Liver (tissue), 9 donors: ENCODE data around the gene TYRP1. TPM values are rescaled to one million over a fixed set of nuclear protein-coding genes. Genes with fewer than 3 reads are reported as not detected.

Source experiments
- DNase-seq: peaks from one replicate; pipeline ENCODE4 v3.0.0-alpha.2; 2017; ENCODE audit warnings: low spot score
- H3K27ac ChIP-seq, 2 donors: one replicate each; pipeline ENCODE4 v1.7.0; 2013; ENCODE audit warnings: inconsistent platforms in 2 of 2, low read length in 2 of 2, control low read depth in 1 of 2, low read depth in 1 of 2, mild to moderate bottlenecking in 1 of 2
- H3K27me3 ChIP-seq, 4 donors: one replicate each; pipeline versions ENCODE4 v1.6.1 to v1.7.0; 2013; ENCODE audit warnings: low read length in 3 of 4, inconsistent platforms in 1 of 4, mild to moderate bottlenecking in 1 of 4, moderate library complexity in 1 of 4; ENCODE audit not compliant: control insufficient read depth in 4 of 4, insufficient read depth in 4 of 4
- H3K36me3 ChIP-seq, 4 donors: one replicate each; pipeline versions ENCODE4 v1.6.1 to v1.7.0; 2013; ENCODE audit warnings: low read length in 3 of 4, mild to moderate bottlenecking in 3 of 4, low read depth in 1 of 4, moderate library complexity in 1 of 4; ENCODE audit not compliant: control insufficient read depth in 4 of 4, insufficient read depth in 3 of 4
- H3K4me1 ChIP-seq, 4 donors: one replicate each; pipeline versions ENCODE4 v1.6.1 to v1.7.0; 2013; ENCODE audit warnings: low read length in 3 of 4, mild to moderate bottlenecking in 3 of 4, moderate library complexity in 1 of 4; ENCODE audit not compliant: control insufficient read depth in 4 of 4, insufficient read depth in 4 of 4
- H3K4me3 ChIP-seq, 3 donors: one replicate each; pipeline versions ENCODE4 v1.6.1 to v1.7.0; 2013; ENCODE audit warnings: low read length in 3 of 3, control low read depth in 1 of 3, low read depth in 1 of 3, mild to moderate bottlenecking in 1 of 3
- H3K9ac ChIP-seq, 2 donors: one replicate each; pipeline ENCODE4 v1.7.0; 2013; ENCODE audit warnings: low read length in 2 of 2, mild to moderate bottlenecking in 2 of 2, moderate library complexity in 2 of 2, control low read depth in 1 of 2, low read depth in 1 of 2
- H3K9me3 ChIP-seq, 4 donors: one replicate each; pipeline versions ENCODE4 v1.6.1 to v1.7.0; 2013; ENCODE audit warnings: low read length in 3 of 4; ENCODE audit not compliant: control insufficient read depth in 4 of 4
- FOXA2 ChIP-seq: IDR thresholded peaks from 2 replicates; pipeline ENCODE4 v1.6.1; 2016; ENCODE audit warnings: antibody characterized with exemption
- GABPA ChIP-seq, 2 donors: IDR thresholded peaks in 1 of 2; conservative IDR thresholded peaks in 1 of 2; 2 replicates each; pipeline ENCODE4 v1.6.1; 2016; ENCODE audit warnings: antibody characterized with exemption in 2 of 2, mild to moderate bottlenecking in 1 of 2, moderate library complexity in 1 of 2
- HNF4A ChIP-seq, 2 donors: conservative IDR thresholded peaks; 2 replicates each; pipeline ENCODE4 v1.6.1; 2016; ENCODE audit warnings: antibody characterized with exemption in 2 of 2, mild to moderate bottlenecking in 2 of 2
- MAX ChIP-seq: IDR thresholded peaks from 2 replicates; pipeline ENCODE4 v1.6.1; 2016; ENCODE audit warnings: antibody characterized with exemption
- RAD21 ChIP-seq, 2 donors: IDR thresholded peaks; 2 replicates each; pipeline ENCODE4 v1.6.1; 2016; ENCODE audit warnings: antibody characterized with exemption in 2 of 2, mild to moderate bottlenecking in 2 of 2
- RXRA ChIP-seq, 2 donors: IDR thresholded peaks; 2 replicates each; pipeline ENCODE4 v1.6.1; 2017 to 2018; ENCODE audit warnings: antibody characterized with exemption in 2 of 2, mild to moderate bottlenecking in 1 of 2
- SP1 ChIP-seq: IDR thresholded peaks from 2 replicates; pipeline ENCODE4 v1.6.1; 2018; ENCODE audit warnings: antibody characterized with exemption, mild to moderate bottlenecking
- TAF1 ChIP-seq: conservative IDR thresholded peaks from 2 replicates; pipeline ENCODE4 v1.6.1; 2016; ENCODE audit warnings: antibody characterized with exemption, mild to moderate bottlenecking
- YY1 ChIP-seq: IDR thresholded peaks from 2 replicates; pipeline ENCODE4 v1.6.1; 2016; ENCODE audit warnings: antibody characterized with exemption, mild to moderate bottlenecking
- WGBS: extraction: QIAGEN DNeasy Blood & Tissue Kit; methylation state at CpG from one replicate; pipeline ENCODE4 v1.1.7; 2013; 5-methylcytosine and 5-hydroxymethylcytosine counted together
- polyA plus RNA-seq, 2 donors: library from polyadenylated mRNA; stranded (reverse) in 1 of 2; unstranded in 1 of 2; fragments of 200-250 nt in 1 of 2; fragments of >200 nt in 1 of 2; fragmentation: Nextera tagmentation in 1 of 2; extraction: Ambion mirVana in 1 of 2; gene quantifications; one replicate each; pipeline versions ENCODE4 v1.2.1 to v1.2.3, GENCODE V29; 2013 to 2015
- total RNA-seq, 2 donors: library from RNA; depleted of rRNA; stranded (reverse); fragments of >200 nt; gene quantifications; one replicate each; pipeline ENCODE4 v1.2.3, GENCODE V29; 2014
- TF ChIP-seq, protein P1 (sequence below): fragments of 150-350 bp; IDR thresholded peaks from 2 replicates; pipeline ENCODE4 v1.5.1; 2017; ENCODE audit warnings: improper control_type of control experiment, low read depth, low read length; ENCODE audit not compliant: missing input control
- donor health status: healthy.
- donor health status: healthy.
- donor health status: healthy.
- donor health status: healthy.
- donor health status: healthy.

TYRP1 gene
- total and polyA plus RNA-seq, 4 donors = 0.17 TPM; not detected in 3

GRCh38 chr9:12748954-12749353 is 55.8 kb downstream of the TYRP1 start:
- no peak overlapping the region for H3K27ac ChIP-seq
- H3K4me1 ChIP-seq = no peaks in the 10 kb centered on the region
- no peaks in the 10 kb centered on the region for H3K27me3 ChIP-seq
- H3K9me3 ChIP-seq = no peaks in the 10 kb centered on the region
- no peak overlapping the region for H3K9ac ChIP-seq
- TF ChIP-seq YY1 (no peak), MAX (no peak), TAF1 (no peak), RAD21 (IDR thresholded peaks at IDR 0.05) (no peak)
- DNase-seq = no peak
- no peak overlapping the region for H3K4me3 ChIP-seq
- no peaks in the 10 kb centered on the region for H3K36me3 ChIP-seq

DNA sequence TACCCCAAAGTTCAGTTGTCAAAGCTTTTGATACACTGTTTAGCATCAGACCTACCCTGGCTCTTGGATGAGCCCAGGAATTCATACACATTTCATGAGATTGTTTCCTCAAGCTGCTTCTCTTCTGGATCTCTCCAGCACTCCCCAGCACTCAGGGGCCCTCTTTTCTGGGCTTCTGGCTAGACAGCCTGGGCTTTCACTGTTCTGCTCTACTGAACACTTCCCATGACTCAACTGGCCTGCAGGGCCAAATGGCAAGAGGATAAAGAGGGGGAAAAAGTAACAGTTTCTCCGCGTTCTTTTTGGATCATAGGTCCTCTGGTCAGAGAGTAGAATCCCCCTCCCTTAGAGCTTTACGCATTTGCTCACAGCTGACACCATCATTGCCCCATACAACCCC is 60.7 kb downstream of the TYRP1 start:
- no peaks in the 10 kb centered on the region for H3K27me3 ChIP-seq
- WGBS = 85% methylated on average over 3 of the region's 3 CpGs
- TF ChIP-seq GABPA (IDR thresholded peaks at IDR 0.05 in 1 of 2, conservative IDR thresholded peaks at IDR 0.05 in 1 of 2) (no peak), SP1 (no peak), FOXA2 (no peak), TAF1 (no peak)
- TF ChIP-seq, protein P1, sequence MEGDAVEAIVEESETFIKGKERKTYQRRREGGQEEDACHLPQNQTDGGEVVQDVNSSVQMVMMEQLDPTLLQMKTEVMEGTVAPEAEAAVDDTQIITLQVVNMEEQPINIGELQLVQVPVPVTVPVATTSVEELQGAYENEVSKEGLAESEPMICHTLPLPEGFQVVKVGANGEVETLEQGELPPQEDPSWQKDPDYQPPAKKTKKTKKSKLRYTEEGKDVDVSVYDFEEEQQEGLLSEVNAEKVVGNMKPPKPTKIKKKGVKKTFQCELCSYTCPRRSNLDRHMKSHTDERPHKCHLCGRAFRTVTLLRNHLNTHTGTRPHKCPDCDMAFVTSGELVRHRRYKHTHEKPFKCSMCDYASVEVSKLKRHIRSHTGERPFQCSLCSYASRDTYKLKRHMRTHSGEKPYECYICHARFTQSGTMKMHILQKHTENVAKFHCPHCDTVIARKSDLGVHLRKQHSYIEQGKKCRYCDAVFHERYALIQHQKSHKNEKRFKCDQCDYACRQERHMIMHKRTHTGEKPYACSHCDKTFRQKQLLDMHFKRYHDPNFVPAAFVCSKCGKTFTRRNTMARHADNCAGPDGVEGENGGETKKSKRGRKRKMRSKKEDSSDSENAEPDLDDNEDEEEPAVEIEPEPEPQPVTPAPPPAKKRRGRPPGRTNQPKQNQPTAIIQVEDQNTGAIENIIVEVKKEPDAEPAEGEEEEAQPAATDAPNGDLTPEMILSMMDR = no peak

DNA sequence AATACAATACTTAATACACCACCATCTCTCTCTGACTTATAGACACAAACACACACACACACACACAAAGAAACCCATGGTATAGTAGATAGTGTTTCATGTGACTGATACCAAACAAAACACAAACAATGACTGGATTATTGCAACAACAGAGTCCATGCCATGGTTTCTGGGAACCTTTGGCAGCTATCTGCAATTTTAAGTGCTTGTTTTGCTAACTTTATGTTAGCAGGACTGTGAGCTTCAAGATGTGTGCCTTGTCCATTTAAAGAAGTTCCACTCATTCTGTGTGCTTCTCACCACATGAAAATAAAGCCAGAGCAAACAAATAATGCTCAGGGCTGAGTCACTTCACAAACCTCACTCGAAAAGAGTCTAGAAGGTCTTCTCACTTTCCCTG is 66.6 kb downstream of the TYRP1 start:
- Histone ChIP-seq H3K9ac (no peak overlapping the region), H3K36me3 (no peaks in the 10 kb centered on the region), H3K4me3 (no peak overlapping the region), H3K4me1 (no peaks in the 10 kb centered on the region), H3K27ac (no peak overlapping the region), H3K27me3 (no peaks in the 10 kb centered on the region), H3K9me3 (no peaks in the 10 kb centered on the region)
- DNase-seq = no peak
- no peak for TF ChIP-seq RXRA (IDR thresholded peaks at IDR 0.05)
- TF ChIP-seq HNF4A (conservative IDR thresholded peaks at IDR 0.05) = peak; percentile 19 to 22
- WGBS = 80% methylated on average over 1 of the region's 1 CpG

More for the DNA sequence above, 60.7 kb downstream of the TYRP1 start:
- no peak overlapping the region for H3K9ac ChIP-seq
- no peaks in the 10 kb centered on the region for H3K4me1 ChIP-seq
- no peaks in the 10 kb centered on the region for H3K9me3 ChIP-seq
- DNase-seq = no peak
- H3K27ac ChIP-seq = no peak overlapping the region
- H3K4me3 ChIP-seq = no peak overlapping the region
- no peaks in the 10 kb centered on the region for H3K36me3 ChIP-seq

Other genes starting within 250 kb of the TYRP1 start
- gene LURAP1L, start 81.6 kb downstream of the TYRP1 start, total RNA-seq = 10 to 100 TPM in 1 of 2 donors, 1 to 10 TPM in 1; 4.2 to 18.6 TPM
- gene LURAP1L, start 81.6 kb downstream of the TYRP1 start, polyA plus RNA-seq = 1 to 10 TPM; 7.8 to 9.9 TPM